ENCODE measurements around the gene TESK2. TPM values are rescaled to one million over a fixed set of nuclear protein-coding genes. Genes with fewer than 3 reads are reported as not detected.
A peak's percentile ranks its signal among the peaks of the same experiment; 100 is the strongest.

The TESK2 gene
- total and polyA plus RNA-seq, 8 donors: 1.5 to 3.6 (median 2.6) TPM

- FAIRE-seq (no peak), ATAC-seq (no peak), DNase-seq (no peak)
- Histone ChIP-seq H3K27ac (no peak overlapping the region), H3K4me1 (peaks cover 4 to 5% (median 4%) of the 10 kb centered on the region in 3 donors), H3K27me3 (no peaks in the 10 kb centered on the region), H3K36me3 (no peaks in the 10 kb centered on the region), H3K4me3 (no peak overlapping the region), H3K9me3 (no peaks in the 10 kb centered on the region)
- TF ChIP-seq CTCF (IDR thresholded peaks at IDR 0.05): no peak
- 56 to 71% methylated on average over 3 of the region's 3 CpGs for WGBS, 2 donors
- intact Hi-C loops (cut with DNase I): loop anchor here in 1 of 3 donors (10.0 kb wide), 1 partner anchor 512 kb away; no protein-coding TSS in a partner anchor
Measured at GRCh38 chr1:45306905-45307304, 184.1 kb downstream of the TESK2 start.

- Histone ChIP-seq H3K4me1 (peaks cover 4 to 5% (median 4%) of the 10 kb centered on the region in 3 donors), H3K36me3 (no peaks in the 10 kb centered on the region), H3K27ac (no peak overlapping the region), H3K4me3 (no peak overlapping the region), H3K27me3 (no peaks in the 10 kb centered on the region), H3K9me3 (no peaks in the 10 kb centered on the region)
- ATAC-seq (no peak), DNase-seq (no peak), FAIRE-seq (no peak)
- intact Hi-C loops (cut with DNase I): loop anchor here in 1 of 3 donors (10.0 kb wide), 1 partner anchor 512 kb away; no protein-coding TSS in a partner anchor
- TF ChIP-seq CTCF (IDR thresholded peaks at IDR 0.05): no peak
- 69 to 73% methylated on average over 8 of the region's 8 CpGs for WGBS, 2 donors
Measured at GRCh38 chr1:45306319-45306718, 184.6 kb downstream of the TESK2 start.

GRCh38 chr1:45305231-45305630 lies 185.7 kb downstream of the TESK2 start:
- H3K9me3 ChIP-seq: no peaks in the 10 kb centered on the region
- H3K36me3 ChIP-seq: no peaks in the 10 kb centered on the region
- H3K4me1 ChIP-seq: peaks cover 4 to 5% (median 4%) of the 10 kb centered on the region in 3 donors
- no peaks in the 10 kb centered on the region for H3K27me3 ChIP-seq
- no peak overlapping the region for H3K4me3 ChIP-seq
- ATAC-seq (no peak), FAIRE-seq (no peak), DNase-seq (no peak)
- intact Hi-C loops (cut with DNase I): loop anchor here in 1 of 3 donors (10.0 kb wide), 1 partner anchor 510 kb away; no protein-coding TSS in a partner anchor
- no peak overlapping the region for H3K27ac ChIP-seq
- WGBS, 2 donors: 85 to 92% methylated on average over 10 of the region's 10 CpGs
- no peak for TF ChIP-seq CTCF (IDR thresholded peaks at IDR 0.05)

- H3K4me1 ChIP-seq: peaks cover 4 to 5% (median 4%) of the 10 kb centered on the region in 3 donors
- no peaks in the 10 kb centered on the region for H3K9me3 ChIP-seq
- peak overlapping the region; percentile 74 to 92 (median 90) for H3K27ac ChIP-seq
- intact Hi-C loops (cut with DNase I): loop anchor here in 2 of 3 donors (5.0 to 10.0 kb wide), 2 partner anchors 292 to 510 kb away; partner anchors contain the start of genes HECTD3 (in 1 of the 2) and UROD (in 1 of the 2)
- peak overlapping the region; percentile 36 to 72 (median 69) for H3K4me3 ChIP-seq
- H3K27me3 ChIP-seq: no peaks in the 10 kb centered on the region
- WGBS, 2 donors: 31 to 33% methylated on average over 15 of the region's 15 CpGs
- DNase-seq (peak; percentile 20 to 67 (median 55)), FAIRE-seq (no peak), ATAC-seq (peak in 3 of 4 donors; percentile 0 to 5 (median 2))
- no peak for TF ChIP-seq CTCF (IDR thresholded peaks at IDR 0.05)
- H3K36me3 ChIP-seq: no peaks in the 10 kb centered on the region
Measured at GRCh38 chr1:45304311-45305081, 186.5 kb downstream of the TESK2 start.

All from pancreas (tissue), 10 donors.